GM12864 (cell line): Measurements from ENCODE around the gene SERPINB10.
"Not testable (repeated sequence)": the region's sequence is repeated elsewhere in the genome, so short reads cannot be mapped to it uniquely, and the experiment has no call there.

Experiments used
- DNase-seq: peaks from one replicate; pipeline ENCODE4 v3.0.0-alpha.2; 2011; ENCODE audit warnings: low read depth
- H3K4me3 ChIP-seq: 2 replicates; pipeline ENCODE4 v1.5.1; 2011; ENCODE audit warnings: mild to moderate bottlenecking, low read depth, low read length, control low read depth
- CTCF ChIP-seq: IDR thresholded peaks from 2 replicates; pipeline ENCODE4 v1.5.1; 2011; ENCODE audit warnings: low read depth, mild to moderate bottlenecking, moderate library complexity, low read length, control low read depth, inconsistent platforms; ENCODE audit errors: missing control alignments

SERPINB10 gene

GRCh38 chr18:63922049-63922448, 14.3 kb downstream of the SERPINB10 start:
- DNase-seq, result no peak
- no peak for TF ChIP-seq CTCF
- H3K4me3 ChIP-seq, result no peak overlapping the region

- H3K4me3 ChIP-seq, result no peak overlapping the region
- TF ChIP-seq CTCF, result no peak
- DNase-seq, result no peak
These were observed 16.8 kb downstream of the SERPINB10 start for GRCh38 chr18:63924551-63924950.

GRCh38 chr18:63928331-63928730, 20.6 kb downstream of the SERPINB10 start:
- no peak overlapping the region for H3K4me3 ChIP-seq
- DNase-seq, result no peak
- TF ChIP-seq CTCF, result no peak

DNA sequence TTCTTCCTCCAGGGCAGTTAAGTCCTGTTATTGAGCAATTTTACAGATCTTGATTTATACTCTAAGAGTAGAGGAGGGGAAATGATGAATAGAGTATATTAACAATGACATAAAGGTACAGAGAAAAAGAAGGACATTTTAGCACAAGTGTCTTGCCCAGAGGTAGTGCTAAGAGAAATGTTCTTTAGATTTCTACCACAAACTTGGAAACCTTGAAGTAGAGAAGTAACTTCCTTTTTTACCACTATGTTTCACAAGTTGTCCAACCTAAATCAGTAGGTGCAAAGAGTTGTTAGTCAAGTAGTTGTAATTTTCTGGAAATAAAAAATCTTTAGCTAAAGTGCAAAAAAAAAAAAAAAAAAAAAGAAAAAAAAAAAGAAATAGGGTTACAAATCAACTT, 21.6 kb downstream of the SERPINB10 start:
- H3K4me3 ChIP-seq, DNase-seq: not testable (repeated sequence)

DNA sequence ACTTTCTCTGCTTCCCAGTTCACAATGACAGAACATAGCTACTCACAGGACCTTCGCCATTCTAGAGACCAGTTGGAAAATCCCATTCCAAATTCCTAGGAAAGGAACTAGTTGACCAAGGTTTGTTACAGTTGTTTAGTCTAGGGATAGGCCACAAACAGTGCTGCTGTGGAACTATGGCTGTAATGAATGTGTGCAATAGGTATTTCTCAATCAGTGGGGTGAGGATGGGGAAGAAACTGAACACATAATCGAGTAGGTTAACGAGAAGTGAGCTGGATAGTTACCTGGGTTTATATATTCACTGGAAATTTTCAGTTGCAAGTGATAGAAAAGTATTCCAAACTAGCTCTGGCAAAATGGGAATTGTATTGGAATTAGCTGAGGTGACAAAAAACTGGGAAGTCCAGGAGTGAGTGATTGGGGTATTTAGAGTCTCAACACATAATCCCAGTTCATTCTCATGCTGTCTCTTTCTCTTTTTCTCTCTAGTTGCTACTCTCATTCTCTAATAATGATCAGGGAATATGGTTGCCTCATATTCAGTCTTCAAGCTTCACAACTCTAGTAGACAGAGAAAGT, 23.1 kb downstream of the SERPINB10 start:
- H3K4me3 ChIP-seq, result no peak overlapping the region
- no peak for DNase-seq
- no peak for TF ChIP-seq CTCF

DNA sequence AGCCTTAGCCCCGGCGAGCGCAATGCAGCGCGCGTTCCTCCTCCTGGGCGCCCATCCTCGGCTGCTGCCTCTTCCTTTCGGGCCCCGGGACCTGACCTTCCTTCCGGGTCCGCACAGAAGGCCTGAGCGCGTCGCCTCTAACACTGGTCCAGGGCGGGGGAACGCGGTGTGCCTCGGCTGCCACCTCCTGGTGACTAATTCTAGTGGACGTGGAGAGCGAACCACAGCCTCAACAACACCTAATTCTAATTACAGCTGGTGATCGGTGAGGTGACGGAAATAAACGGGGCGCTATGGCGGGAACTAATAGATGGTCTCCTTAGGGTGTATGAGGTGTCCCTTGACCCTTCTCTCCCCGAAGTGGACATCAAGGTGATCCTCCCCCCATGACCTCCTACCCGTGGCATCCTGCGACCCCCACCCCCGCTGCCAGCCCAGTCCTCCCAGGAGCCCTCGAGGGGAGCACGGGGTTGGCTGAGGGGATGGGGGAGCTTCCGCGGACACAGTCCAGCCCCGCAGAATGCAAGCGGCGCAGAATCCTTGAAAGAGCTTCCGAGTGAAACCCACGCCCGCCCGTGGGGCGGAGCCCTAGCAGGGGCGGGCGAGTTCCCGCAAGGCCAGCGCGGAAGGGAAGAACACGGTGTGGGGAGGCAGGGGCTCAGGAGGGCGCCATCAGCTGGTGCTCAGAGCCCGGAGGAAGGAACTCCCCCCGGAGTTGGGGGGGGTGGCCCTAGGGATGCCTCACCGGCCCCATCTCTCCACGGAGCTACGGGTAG, 28.6 kb downstream of the SERPINB10 start:
- H3K4me3 ChIP-seq, result peak overlapping the region; percentile 70
- peak; percentile 76 for TF ChIP-seq CTCF
- DNase-seq, result peak; percentile 69

GRCh38 chr18:63936932-63937393, 29.2 kb downstream of the SERPINB10 start:
- no peak for DNase-seq
- H3K4me3 ChIP-seq, result peak overlapping the region; percentile 70
- no peak for TF ChIP-seq CTCF
